Measurements from ENCODE around the gene SLC25A11.
"Not testable (repeated sequence)": the region's sequence is repeated elsewhere in the genome, so short reads cannot be mapped to it uniquely, and the experiment has no call there.

SLC25A11 gene

DNA sequence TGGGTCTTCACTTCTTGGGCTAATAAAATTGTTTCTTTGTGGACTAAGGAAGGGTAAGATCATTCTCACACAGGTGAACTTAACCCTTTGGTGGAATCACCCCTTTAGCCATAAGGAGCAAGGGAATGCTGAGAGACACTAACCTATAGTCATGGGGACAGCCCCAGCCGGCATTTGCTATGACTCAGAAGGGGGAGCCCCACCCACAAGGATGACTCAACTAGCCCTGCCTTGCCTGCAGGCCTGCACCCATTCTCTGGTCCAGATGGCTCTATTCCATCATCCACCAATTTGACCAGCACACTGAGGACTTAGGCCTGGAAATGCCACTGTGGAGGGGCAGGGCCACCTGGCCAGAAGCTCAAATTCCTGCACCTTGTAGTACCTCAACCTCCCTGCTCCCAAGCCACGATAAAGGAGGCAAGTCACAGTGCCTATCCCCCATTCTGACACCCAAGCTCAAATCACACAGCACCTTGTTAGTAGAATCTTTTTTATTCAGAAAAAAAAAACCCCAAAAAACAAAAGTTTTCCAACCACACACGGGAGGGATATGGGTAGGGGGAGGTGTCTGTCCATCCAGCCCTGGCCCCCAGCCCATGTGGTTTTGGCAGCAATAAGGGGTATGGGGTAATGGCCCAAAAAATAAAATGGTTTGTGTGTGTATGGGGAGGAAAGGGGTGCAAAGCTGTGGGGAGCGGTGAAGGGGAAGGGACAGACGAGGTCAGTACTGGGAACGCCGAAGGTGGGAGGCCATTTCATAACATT lies 5.5 kb upstream of the SLC25A11 start:
- DNase-seq (ENCODE audit: low read depth in 2 of 2): peak; percentile 69 to 78

DNA sequence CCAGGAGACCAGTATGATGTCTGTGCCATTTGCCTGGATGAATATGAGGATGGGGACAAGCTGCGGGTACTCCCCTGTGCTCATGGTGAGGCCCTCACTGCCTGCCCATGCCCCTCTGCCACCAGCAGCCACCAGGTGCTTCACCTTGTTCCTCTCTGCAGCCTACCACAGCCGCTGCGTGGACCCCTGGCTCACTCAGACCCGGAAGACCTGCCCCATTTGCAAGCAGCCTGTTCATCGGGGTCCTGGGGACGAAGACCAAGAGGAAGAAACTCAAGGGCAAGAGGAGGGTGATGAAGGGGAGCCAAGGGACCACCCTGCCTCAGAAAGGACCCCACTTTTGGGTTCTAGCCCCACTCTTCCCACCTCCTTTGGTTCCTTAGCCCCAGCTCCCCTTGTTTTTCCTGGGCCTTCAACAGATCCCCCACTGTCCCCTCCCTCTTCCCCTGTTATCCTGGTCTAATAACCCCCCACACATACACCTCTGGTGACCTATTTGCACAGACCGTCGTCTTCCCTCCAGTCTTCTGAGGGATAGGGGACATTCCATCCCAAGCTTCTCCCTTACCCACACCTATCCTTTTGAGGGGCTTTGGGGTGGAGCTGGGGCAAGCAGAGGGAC lies 4.8 kb upstream of the SLC25A11 start:
- no peak for DNase-seq (ENCODE audit: low read depth in 2 of 2)

- DNase-seq (ENCODE audit: low read depth in 2 of 2): no peak
These were observed 4.3 kb upstream of the SLC25A11 start for GRCh38 chr17:4944163-4944553.

DNA sequence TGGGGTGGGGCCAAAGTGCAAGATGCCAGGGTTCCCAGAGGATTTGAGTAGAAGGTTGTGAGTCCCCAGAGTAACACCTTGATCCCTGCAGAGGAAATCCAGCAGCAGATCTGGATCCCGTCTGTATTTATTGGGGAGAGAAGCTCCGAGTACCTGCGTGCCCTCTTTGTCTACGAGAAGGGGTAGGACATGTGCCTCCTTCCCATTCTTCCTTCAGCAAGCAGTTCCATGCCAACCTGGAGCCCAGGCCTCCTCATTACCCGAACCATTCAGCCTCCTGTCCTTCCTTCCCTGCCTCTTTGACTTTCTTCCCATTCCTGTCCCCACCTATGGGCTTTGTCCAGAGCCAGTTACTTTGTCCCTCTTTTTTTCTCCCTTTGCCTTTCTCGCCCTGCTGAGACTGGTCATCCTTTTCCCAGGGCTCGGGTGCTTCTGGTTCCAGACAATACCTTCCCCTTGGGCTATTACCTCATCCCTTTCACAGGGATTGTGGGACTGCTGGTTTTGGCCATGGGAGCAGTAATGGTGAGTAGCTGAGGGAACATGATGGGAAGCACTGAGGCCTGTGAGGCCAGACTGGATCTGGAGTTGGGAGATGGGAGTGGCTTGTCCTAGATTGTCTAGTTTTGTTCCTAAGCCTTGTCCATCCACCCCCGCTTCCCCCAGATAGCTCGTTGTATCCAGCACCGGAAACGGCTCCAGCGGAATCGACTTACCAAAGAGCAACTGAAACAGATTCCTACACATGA lies 3.1 kb upstream of the SLC25A11 start:
- DNase-seq (ENCODE audit: low read depth in 2 of 2): no peak

GRCh38 chr17:4941319-4941610 lies 1.4 kb upstream of the SLC25A11 start:
- no peak for DNase-seq (ENCODE audit: low read depth in 2 of 2)

DNA sequence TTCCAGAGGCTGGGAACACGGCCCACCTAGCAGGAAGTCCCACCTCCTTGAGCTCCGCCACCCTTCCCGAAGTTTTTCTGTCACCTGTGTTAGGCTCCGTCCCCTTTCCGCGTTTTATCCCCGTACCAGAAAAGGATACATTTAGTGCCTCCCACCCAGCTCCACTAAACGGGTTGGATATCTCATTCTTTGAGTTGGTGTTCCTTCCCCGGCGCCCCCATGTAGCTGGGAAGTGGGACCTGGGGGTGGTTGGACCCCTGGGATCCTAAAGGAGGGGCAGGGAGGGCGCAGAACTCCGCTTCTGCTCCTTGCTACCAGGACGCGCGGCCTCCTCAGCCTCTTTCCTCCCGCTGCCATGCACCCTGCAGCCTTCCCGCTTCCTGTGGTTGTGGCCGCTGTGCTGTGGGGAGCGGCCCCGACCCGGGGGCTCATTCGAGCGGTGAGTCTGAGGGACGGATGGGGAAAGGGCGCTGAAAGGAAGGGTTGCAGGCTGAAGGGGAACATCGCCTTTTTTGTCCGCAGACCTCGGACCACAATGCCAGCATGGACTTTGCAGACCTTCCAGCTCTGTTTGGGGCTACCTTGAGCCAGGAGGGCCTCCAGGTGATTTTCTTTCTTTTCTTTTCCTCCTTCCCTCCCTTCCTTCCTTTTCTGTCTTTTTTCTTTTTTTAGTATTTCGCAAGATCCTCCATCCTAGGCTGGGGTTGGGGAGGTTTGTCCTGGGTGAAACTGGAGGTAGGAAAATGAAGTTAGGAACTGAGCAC lies 891 bp upstream of the SLC25A11 start:
- peak in 1 of 2 donors; percentile 16 for DNase-seq (ENCODE audit: low read depth in 2 of 2)

DNA sequence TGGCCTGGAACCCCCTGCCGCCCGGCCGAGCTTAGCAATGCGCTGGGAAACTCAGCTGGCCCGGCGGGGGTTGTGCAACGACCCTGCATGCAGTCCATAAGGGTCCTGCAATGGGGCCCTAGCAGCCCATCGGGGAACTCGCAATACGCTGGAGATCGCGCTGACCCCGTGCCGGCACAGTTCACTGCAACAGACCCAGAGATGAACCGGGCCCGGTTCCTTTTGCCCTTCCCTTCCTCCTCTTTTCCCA lies 375 bp downstream of the SLC25A11 start:
- DNase-seq (ENCODE audit: low read depth in 2 of 2): no peak

GRCh38 chr17:4938688-4939545 lies 929 bp downstream of the SLC25A11 start:
- DNase-seq (ENCODE audit: low read depth in 2 of 2): no peak

DNA sequence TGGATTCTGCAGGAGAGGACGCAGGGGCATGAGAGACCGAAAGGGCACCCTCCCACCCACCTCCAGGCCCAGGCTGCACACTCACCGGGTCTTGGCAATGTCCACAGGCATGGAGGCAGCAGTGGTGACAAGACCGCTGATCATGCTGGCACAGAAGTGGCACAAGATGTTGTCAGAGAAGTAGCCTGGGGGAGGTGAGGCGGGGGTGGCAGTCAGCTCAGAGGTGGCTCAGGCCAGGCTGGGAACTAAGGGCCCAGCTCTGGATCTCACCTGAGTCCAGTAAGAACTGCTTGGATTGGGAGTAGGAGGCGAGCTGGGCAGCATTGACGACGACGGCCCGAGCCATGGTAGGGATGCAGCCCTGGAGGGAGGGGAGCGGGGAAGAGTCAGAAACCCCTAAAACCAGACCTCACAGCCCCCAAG lies 1.8 kb downstream of the SLC25A11 start:
- no peak for DNase-seq (ENCODE audit: low read depth in 2 of 2)

- no peak for DNase-seq (ENCODE audit: low read depth in 2 of 2)
These were observed 2.3 kb downstream of the SLC25A11 start for GRCh38 chr17:4937553-4937952.

- no peak for DNase-seq (ENCODE audit: low read depth in 2 of 2)
These were observed 3.4 kb downstream of the SLC25A11 start for GRCh38 chr17:4936436-4936835.

- no peak for DNase-seq (ENCODE audit: low read depth in 2 of 2)
These were observed 4.2 kb downstream of the SLC25A11 start for GRCh38 chr17:4935650-4936049.

DNA sequence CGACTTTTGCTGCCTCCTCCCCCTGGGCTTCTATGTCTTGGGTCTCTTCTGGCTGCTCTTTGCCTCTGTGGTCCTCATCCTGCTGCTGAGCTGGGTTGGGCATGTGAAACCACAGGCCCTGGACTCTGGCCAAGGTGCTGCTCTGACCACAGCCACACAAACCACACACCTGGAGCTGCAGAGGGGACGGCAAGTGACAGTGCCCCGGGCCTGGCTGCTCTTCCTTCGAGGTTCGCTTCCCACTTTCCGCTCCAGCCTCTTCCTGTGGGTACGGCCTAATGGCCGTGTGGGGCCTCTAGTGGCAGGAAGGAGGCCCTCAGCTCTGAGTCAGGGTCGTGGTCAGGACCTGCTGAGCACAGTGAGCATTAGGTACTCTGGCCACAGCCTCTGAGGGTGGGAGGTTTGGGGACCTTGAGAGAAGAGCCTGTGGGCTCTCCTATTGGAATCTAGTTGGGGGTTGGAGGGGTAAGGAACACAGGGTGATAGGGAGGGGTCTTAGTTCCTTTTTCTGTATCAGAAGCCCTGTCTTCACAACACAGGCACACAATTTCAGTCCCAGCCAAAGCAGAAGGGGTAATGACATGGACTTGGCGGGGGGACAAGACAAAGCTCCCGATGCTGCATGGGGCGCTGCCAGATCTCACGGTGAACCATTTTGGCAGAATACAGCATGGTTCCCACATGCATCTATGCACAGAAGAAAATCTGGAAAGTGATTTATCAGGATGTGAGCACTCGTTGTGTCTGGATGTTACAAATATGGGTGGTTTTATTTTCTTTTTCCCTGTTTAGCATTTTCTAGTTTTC lies 5.5 kb downstream of the SLC25A11 start:
- no peak for DNase-seq (ENCODE audit: low read depth in 2 of 2)

- DNase-seq (ENCODE audit: low read depth in 2 of 2): no peak
These were observed 6.2 kb downstream of the SLC25A11 start for GRCh38 chr17:4933646-4934045.

DNA sequence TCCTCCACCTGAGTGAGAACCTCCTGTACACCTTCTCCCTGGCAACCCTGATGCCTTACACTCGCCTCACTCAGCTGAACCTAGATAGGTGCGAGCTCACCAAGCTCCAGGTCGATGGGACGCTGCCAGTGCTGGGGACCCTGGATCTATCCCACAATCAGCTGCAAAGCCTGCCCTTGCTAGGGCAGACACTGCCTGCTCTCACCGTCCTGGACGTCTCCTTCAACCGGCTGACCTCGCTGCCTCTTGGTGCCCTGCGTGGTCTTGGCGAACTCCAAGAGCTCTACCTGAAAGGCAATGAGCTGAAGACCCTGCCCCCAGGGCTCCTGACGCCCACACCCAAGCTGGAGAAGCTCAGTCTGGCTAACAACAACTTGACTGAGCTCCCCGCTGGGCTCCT lies 7.1 kb downstream of the SLC25A11 start:
- no peak for DNase-seq (ENCODE audit: low read depth in 2 of 2)

DNA sequence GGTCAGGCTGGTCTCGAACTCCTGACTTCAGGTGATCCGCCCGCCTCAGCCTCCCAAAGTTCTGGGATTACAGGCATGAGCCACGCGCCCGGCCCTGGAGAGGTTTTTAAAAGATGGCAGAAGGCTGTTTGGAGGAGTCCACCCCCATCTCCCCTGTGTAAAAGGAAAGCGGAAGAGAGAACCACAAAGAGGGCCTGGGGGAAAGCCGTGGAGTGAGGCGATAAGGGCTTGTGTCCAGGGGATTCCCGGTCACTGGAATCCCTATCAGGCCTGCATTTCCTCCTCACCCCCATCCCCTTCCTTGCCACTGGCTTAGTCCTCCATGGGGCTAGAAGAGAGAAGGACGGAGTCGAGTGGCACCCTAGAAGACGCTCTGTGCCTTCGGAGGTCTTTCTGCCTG lies 7.9 kb downstream of the SLC25A11 start, which contains the start of gene GP1BA:
Gene GP1BA (plus strand): TSS at position 315 of the 400 bp plus-strand sequence. CDS start 328 bp downstream, outside the sequence.
- no peak for DNase-seq (ENCODE audit: low read depth in 2 of 2)

DNA sequence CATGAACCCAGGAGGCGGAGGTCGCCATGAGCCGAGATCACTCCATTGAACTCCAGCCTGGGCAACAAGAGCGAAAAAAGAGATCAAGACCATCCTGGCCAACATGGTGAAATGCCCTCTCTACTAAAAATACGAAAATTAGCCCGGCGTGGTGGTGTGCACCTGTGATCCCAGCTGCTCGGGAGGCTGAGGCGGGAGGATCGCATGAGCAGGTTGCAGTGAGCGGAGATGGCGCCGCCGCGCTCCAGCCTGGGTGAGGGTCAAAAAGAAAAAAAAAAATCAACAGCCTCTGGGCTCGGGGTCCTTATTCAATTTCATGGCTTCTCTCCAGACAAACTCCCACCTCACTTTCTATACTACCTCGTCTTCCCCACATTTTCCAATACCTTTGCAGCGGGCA lies 11.0 kb downstream of the SLC25A11 start:
- no peak for DNase-seq (ENCODE audit: low read depth in 2 of 2)

DNA sequence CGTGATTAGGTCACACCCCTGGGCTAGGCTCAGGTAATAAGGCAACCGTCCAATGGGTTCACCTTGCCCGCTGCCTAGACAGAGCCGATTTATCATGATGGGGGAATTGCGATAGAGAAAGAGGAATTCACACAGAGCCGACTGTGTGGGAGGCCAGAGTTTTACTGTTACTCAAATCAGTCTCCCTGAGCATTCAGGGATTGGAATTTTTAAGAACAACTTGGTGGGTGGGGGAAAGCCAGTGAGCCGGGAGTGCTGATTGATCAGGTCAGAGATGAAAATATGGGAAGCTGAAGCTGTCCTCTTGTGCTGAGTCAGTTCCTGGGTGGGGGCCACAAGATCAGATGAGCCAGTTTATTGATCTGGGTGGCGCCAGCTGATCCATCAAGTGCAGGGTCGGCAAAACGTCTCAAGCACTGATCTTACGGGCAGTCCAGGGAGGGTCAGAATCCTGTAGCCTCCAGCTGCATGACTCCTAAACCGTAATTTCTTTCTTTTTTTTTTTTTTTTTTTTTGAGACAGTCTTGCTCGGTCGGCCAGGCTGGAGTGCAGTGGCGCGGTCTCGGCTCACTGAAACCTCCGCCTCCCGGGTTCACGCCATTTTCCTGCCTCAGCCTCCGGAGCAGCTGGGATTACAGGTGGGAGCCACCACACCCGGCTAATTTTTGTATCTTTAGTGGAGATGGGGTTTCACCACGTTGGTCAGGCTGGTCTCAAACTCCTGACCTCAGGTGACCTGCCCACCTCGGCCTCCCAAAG lies 13.1 kb downstream of the SLC25A11 start:
- not testable (repeated sequence) for DNase-seq (ENCODE audit: low read depth in 2 of 2)

GRCh38 chr17:4921320-4921719 lies 18.5 kb downstream of the SLC25A11 start:
- DNase-seq (ENCODE audit: low read depth in 2 of 2): no peak

All from stimulated activated CD8-positive, alpha-beta memory T cell treated with anti-CD3 and anti-CD28 coated beads, Interleukin-15, amount 100 ng/mL, for 4 hours (primary cell).